Urinary bladder (tissue), 4 donors: ENCODE measurements around the gene REV1. TPM values are rescaled to one million over a fixed set of nuclear protein-coding genes. Genes with fewer than 3 reads are reported as not detected.
"Not testable (repeated sequence)": the region's sequence is repeated elsewhere in the genome, so short reads cannot be mapped to it uniquely, and the experiment has no call there.

Source experiments
- DNase-seq: peaks from one replicate; pipeline ENCODE4 v3.0.0-alpha.2; 2015; ENCODE audit errors: extremely low spot score
- H3K27ac ChIP-seq: one replicate; pipeline ENCODE4 v1.5.1; 2013; ENCODE audit warnings: low read depth, mild to moderate bottlenecking, moderate library complexity
- H3K36me3 ChIP-seq: one replicate; pipeline ENCODE4 v1.6.1; 2013; ENCODE audit warnings: mild to moderate bottlenecking, moderate library complexity; ENCODE audit not compliant: insufficient read depth
- H3K4me1 ChIP-seq: one replicate; pipeline ENCODE4 v1.6.1; 2013; ENCODE audit warnings: mild to moderate bottlenecking, moderate library complexity; ENCODE audit not compliant: insufficient read depth
- H3K4me3 ChIP-seq: one replicate; pipeline ENCODE4 v1.5.1; 2013; ENCODE audit warnings: low read depth, low read length
- WGBS: extraction: QIAGEN DNeasy Blood & Tissue Kit; methylation state at CpG from one replicate; pipeline ENCODE4 v1.1.7; 2013; 5-methylcytosine and 5-hydroxymethylcytosine counted together
- polyA plus RNA-seq: library from polyadenylated mRNA; stranded (reverse); fragments of 200-250 nt; gene quantifications from one replicate; pipeline ENCODE4 v1.2.3, GENCODE V29; 2013
- total RNA-seq: library from RNA; depleted of rRNA; stranded (reverse); fragments of >200 nt; gene quantifications from one replicate; pipeline ENCODE4 v1.2.3, GENCODE V29; 2014
- donor health status: healthy with polysubstance abuse.
- donor health status: healthy.

REV1 gene
- total and polyA plus RNA-seq, 2 donors: 21.0 to 134 TPM

DNA sequence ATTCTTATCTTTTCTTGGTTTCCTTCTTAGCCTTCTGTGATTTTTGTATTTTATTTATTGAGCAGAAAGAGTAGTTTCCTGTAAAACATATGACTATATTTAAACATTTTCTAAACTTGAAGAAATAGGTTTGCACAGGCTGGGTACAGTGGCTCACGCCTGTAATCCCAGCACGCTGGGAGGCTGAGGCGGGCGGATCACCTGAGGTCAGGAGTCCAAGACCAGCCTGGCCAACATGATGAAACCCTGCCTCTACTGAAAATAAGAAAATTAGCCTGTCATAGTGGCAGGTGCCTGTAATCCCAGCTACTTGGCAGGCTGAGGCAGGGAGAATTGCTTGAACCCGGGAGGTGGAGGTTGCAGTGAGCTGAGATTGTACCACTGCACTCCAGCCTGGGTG, 121.0 kb downstream of the REV1 start:
- 98% methylated on average over 5 of the region's 5 CpGs for WGBS
- not testable (repeated sequence) for DNase-seq, H3K27ac ChIP-seq, H3K4me3 ChIP-seq, H3K36me3 ChIP-seq, H3K4me1 ChIP-seq

DNA sequence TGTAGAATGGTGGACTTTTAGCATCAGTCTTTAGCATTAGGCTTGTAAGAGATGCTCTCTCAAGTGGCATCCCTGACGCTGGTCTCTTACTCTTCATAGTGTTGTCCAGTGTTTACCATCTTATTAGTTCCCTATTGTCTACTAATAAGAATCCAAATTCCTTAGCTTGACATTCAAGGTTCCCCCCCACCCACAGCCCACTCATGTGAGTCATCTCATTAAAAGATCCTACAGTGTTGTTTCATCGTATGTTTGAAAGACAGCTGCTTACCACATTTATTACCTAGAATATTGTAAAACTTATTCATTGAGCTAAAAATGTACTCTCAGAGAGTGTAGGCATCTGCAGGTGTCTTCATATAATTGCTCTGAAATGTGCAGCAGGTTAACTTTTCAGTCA, 124.2 kb downstream of the REV1 start:
- WGBS: 42% methylated on average over 2 of the region's 2 CpGs
- Histone ChIP-seq H3K27ac (no peak overlapping the region), H3K4me1 (no peaks in the 10 kb centered on the region), H3K4me3 (no peak overlapping the region), H3K36me3 (peaks cover 5% of the 10 kb centered on the region)
- no peak for DNase-seq

DNA sequence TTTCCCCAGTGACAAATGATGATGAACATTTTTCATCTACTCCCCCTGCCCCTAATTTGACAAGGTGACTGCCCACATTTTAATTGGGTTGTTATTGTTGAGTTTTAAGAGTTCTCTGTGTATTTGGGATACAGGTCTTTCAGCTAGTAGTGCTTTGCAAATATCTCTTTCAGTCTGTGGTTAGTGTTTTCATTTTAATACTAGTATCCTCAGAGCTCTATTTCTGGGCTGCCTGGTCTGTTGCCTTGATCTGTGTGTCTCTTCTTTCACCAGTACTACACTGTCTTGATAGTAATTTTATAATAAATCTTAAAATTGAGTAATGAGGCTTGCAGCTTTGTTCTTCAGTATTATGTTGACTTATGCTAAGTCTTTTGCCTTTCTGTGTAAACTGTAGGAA, 133.0 kb downstream of the REV1 start:
- no peak for DNase-seq
- no peak overlapping the region for H3K4me3 ChIP-seq
- H3K27ac ChIP-seq: no peak overlapping the region
- no peaks in the 10 kb centered on the region for H3K4me1 ChIP-seq
- peaks cover 2% of the 10 kb centered on the region for H3K36me3 ChIP-seq

DNA sequence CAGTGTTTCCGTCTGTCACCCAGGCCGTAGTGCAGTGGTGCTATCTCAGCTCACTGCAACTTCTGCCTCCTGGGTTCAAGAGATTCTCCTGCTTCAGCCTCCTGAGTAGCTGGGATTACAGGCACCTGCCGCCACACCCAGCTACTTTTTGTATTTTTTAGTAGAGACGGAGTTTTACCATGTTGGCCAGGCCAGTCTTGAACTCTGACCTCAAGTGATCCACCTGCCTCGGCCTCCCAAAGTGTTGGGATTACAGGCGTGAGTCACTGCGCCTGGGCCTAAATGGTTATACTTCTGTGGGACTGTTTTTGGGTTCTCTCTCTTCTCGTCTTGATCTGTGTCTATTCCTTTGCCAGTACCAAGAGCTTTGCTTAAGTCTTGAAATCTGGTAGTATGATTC, 135.0 kb downstream of the REV1 start:
- not testable (repeated sequence) for H3K27ac ChIP-seq, H3K4me1 ChIP-seq, H3K4me3 ChIP-seq, H3K36me3 ChIP-seq, DNase-seq
- 96% methylated on average over 8 of the region's 8 CpGs for WGBS

DNA sequence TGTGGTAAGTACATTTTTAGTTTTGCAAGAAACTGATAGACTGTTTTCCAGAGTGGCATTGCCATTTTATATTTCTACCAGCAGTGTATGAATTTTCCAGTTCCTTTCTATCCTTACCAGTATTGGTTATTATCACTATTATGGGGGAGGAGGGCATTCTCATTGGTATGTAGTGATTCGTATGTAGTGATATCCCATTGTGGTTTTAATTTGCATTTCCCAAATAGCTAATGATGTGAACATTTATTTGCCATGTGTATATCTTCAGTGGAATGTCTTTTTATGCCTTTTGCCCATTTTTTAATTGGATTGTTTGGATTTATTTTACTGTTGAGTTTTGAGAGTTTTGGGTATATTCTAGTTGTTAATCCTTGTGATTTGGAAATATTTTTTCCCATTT, 135.7 kb downstream of the REV1 start:
- no peak overlapping the region for H3K4me3 ChIP-seq
- 91% methylated on average over 1 of the region's 1 CpG for WGBS
- no peaks in the 10 kb centered on the region for H3K4me1 ChIP-seq
- H3K27ac ChIP-seq: no peak overlapping the region
- no peak for DNase-seq
- peaks cover 2% of the 10 kb centered on the region for H3K36me3 ChIP-seq

Other genes starting within 250 kb of the REV1 start
- gene LYG2, start 234.4 kb downstream of the REV1 start, total RNA-seq: not detected
- gene LYG2, start 234.4 kb downstream of the REV1 start, polyA plus RNA-seq: not detected
- gene LYG1, start 188.8 kb downstream of the REV1 start, total RNA-seq: 0.79 TPM
- 1.5 TPM for gene LYG1, start 188.8 kb downstream of the REV1 start, polyA plus RNA-seq
- 59.1 TPM for gene TXNDC9, start 153.7 kb downstream of the REV1 start, total RNA-seq
- 20.5 TPM for gene TXNDC9, start 153.7 kb downstream of the REV1 start, polyA plus RNA-seq
- 30.5 TPM for gene EIF5B, start 152.6 kb downstream of the REV1 start, total RNA-seq
- 28.9 TPM for gene EIF5B, start 152.6 kb downstream of the REV1 start, polyA plus RNA-seq